SK-N-SH treated with all-trans-retinoic acid at 6 μM for 48 hours (cell line): ENCODE data around the gene SMPD1.

Experiments used
- ARNTL ChIP-seq: fragments of 450-650 bp; formaldehyde crosslinking; IDR thresholded peaks from 2 replicates; pipeline ENCODE4 v1.5.0; 2020; ENCODE audit warnings: low read depth, mild to moderate bottlenecking, moderate library complexity, borderline replicate concordance
- CREB5 ChIP-seq: fragments of 250-450 bp; sonication (Bioruptor Pico); IDR thresholded peaks from 2 replicates; pipeline ENCODE4 v1.5.1; 2020; ENCODE audit warnings: low read depth, mild to moderate bottlenecking, moderate library complexity
- CSDC2 ChIP-seq: fragments of 250-450 bp; sonication (Bioruptor Pico); IDR thresholded peaks from 2 replicates; pipeline ENCODE4 v1.5.0; 2020; ENCODE audit warnings: mild to moderate bottlenecking, moderate library complexity
- PPARA ChIP-seq: fragments of 250-450 bp; sonication (Bioruptor Pico); IDR thresholded peaks from 2 replicates; pipeline ENCODE4 v1.5.0; 2020; ENCODE audit warnings: mild to moderate bottlenecking, borderline replicate concordance
- RARB ChIP-seq: fragments of 250-450 bp; sonication (Bioruptor Pico); IDR thresholded peaks from 2 replicates; pipeline ENCODE4 v1.8.0; 2021; ENCODE audit warnings: mild to moderate bottlenecking, moderate library complexity
- TOX ChIP-seq: fragments of 250-450 bp; sonication (Bioruptor Pico); IDR thresholded peaks from 2 replicates; pipeline ENCODE4 v1.8.0; 2021; ENCODE audit warnings: mild to moderate bottlenecking, moderate library complexity, borderline replicate concordance
- ZC3H10 ChIP-seq: fragments of 250-450 bp; sonication (Bioruptor Pico); IDR thresholded peaks from 2 replicates; pipeline ENCODE4 v1.5.1; 2021; ENCODE audit warnings: mild to moderate bottlenecking, moderate library complexity
- ZFP3 ChIP-seq: fragments of 250-450 bp; sonication (Bioruptor Pico); IDR thresholded peaks from 2 replicates; pipeline ENCODE4 v1.5.0; 2020; ENCODE audit warnings: mild to moderate bottlenecking, moderate library complexity
- ZFP30 ChIP-seq: fragments of 450-650 bp; formaldehyde crosslinking; IDR thresholded peaks from 2 replicates; pipeline ENCODE4 v1.5.0; 2022; ENCODE audit warnings: mild to moderate bottlenecking, moderate library complexity
- ZNF565 ChIP-seq: fragments of 450-650 bp; formaldehyde crosslinking; conservative IDR thresholded peaks from 2 replicates; pipeline ENCODE4 v1.5.0; 2020; ENCODE audit warnings: low read depth, mild to moderate bottlenecking, moderate library complexity
- ZNF8 ChIP-seq: fragments of 450-650 bp; formaldehyde crosslinking; IDR thresholded peaks from 2 replicates; pipeline ENCODE4 v1.5.0; 2020; ENCODE audit warnings: mild to moderate bottlenecking, moderate library complexity
- TF ChIP-seq, protein P1 (sequence below): fragments of 250-450 bp; sonication (Bioruptor Pico); IDR thresholded peaks from 2 replicates; pipeline ENCODE4 v1.8.0; 2020; ENCODE audit warnings: mild to moderate bottlenecking, moderate library complexity, borderline replicate concordance
- TF ChIP-seq, protein P2 (sequence below): fragments of 250-450 bp; sonication (Bioruptor Pico); IDR thresholded peaks from 2 replicates; pipeline ENCODE4 v1.5.1; 2021; ENCODE audit warnings: mild to moderate bottlenecking, moderate library complexity

DNA sequence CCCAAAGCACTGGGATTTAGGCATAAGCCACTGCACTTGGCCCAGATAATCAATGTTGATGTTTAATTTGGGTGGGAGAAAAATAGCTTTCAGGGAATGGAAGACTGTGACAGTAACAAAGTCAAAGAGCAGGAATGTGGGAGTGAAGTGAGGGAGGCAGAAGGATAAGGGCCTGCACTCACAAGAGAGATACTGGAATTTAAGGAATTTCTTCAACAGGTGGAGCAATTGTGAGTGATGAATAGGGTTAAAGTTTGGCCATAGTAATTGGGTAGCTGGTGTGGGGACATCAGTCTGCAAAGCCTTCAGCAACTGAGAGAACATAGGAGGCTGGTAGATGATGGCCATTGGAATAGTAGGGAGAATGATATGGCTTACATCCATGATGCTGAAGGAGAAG lies 37.2 kb downstream of the SMPD1 start:
- TF ChIP-seq PPARA (no peak), ZC3H10 (CRISPR knock-in tag) (no peak), CREB5 (CRISPR knock-in tag) (no peak), ARNTL (no peak), ZNF8 (CRISPR knock-in tag) (no peak), ZFP3 (CRISPR knock-in tag) (no peak), TOX (CRISPR knock-in tag) (no peak), CSDC2 (CRISPR knock-in tag) (no peak), ZFP30 (CRISPR knock-in tag) (no peak), ZNF565 (CRISPR knock-in tag) (no peak), RARB (no peak)
- TF ChIP-seq, protein P1, sequence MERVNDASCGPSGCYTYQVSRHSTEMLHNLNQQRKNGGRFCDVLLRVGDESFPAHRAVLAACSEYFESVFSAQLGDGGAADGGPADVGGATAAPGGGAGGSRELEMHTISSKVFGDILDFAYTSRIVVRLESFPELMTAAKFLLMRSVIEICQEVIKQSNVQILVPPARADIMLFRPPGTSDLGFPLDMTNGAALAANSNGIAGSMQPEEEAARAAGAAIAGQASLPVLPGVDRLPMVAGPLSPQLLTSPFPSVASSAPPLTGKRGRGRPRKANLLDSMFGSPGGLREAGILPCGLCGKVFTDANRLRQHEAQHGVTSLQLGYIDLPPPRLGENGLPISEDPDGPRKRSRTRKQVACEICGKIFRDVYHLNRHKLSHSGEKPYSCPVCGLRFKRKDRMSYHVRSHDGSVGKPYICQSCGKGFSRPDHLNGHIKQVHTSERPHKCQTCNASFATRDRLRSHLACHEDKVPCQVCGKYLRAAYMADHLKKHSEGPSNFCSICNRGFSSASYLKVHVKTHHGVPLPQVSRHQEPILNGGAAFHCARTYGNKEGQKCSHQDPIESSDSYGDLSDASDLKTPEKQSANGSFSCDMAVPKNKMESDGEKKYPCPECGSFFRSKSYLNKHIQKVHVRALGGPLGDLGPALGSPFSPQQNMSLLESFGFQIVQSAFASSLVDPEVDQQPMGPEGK (CRISPR knock-in tag), result no peak
- TF ChIP-seq, protein P2, sequence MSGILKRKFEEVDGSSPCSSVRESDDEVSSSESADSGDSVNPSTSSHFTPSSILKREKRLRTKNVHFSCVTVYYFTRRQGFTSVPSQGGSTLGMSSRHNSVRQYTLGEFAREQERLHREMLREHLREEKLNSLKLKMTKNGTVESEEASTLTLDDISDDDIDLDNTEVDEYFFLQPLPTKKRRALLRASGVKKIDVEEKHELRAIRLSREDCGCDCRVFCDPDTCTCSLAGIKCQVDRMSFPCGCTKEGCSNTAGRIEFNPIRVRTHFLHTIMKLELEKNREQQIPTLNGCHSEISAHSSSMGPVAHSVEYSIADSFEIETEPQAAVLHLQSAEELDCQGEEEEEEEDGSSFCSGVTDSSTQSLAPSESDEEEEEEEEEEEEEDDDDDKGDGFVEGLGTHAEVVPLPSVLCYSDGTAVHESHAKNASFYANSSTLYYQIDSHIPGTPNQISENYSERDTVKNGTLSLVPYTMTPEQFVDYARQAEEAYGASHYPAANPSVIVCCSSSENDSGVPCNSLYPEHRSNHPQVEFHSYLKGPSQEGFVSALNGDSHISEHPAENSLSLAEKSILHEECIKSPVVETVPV, result no peak
